Measurements from ENCODE around the gene AK4.

The AK4 gene

DNA sequence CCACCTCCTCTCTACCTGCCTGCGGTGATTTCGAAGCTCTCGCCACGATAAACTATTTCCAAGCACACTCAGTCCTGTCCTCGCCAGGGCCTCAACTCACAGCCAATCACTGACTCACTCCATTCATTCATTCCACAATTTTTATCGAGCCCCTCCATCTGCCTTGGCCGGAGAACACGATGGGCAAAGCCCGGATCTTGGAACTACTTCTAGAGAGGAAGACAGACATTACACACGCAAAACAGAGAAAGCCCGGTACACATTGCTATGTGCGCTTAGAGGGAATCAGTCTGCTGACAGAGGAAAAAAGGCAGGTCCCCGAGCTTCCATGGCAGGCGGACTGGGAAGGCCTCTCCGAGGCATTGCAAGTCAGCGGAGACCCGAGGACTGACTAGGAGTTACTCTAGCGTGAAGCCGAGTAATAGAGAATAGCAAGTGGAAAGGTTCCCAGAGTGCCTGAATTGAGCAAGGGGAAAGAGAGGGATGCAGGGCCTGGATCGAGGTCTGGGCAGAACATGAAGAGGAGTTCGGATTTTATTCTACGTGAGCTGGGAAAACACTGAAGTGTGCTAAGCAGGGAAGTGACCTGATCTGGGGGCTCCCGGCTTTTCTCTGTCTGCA, 107.1 kb downstream of the AK4 start:
- peaks cover 0 to 28% (median 0%) of the 10 kb centered on the region in 3 experiments for H3K27me3 ChIP-seq (ENCODE audit: control insufficient read depth in 3 of 3, insufficient read depth in 3 of 3, low read depth in 1 of 3, low read length in 3 of 3)
- H4K8ac ChIP-seq (ENCODE audit: low read depth, low read length): no peak overlapping the region
- whole genome bisulfite sequencing, 2 donors (ENCODE audit: extremely low coverage in 2 of 2, insufficient read length in 2 of 2, insufficient replicate concordance in 1 of 2): no CpG with 5 or more reads among the region's 23 CpGs
- H3K9ac ChIP-seq (ENCODE audit: low read depth, low read length, poor library complexity): peak overlapping the region; percentile 96
- H2BK15ac ChIP-seq (ENCODE audit: low read length): peak overlapping the region; percentile 34
- H2BK12ac ChIP-seq (ENCODE audit: low read length): no peak overlapping the region
- peak overlapping the region; percentile 38 for H3K23ac ChIP-seq (ENCODE audit: low read depth, low read length, poor library complexity)
- peak overlapping the region; percentile 82 for H3K18ac ChIP-seq (ENCODE audit: low read length)
- peaks cover 2% of the 10 kb centered on the region for H3K79me1 ChIP-seq (ENCODE audit: low read depth, low read length)
- no peaks in the 10 kb centered on the region for H3K9me3 ChIP-seq (replicated peaks in 1 of 2; ENCODE audit: control insufficient read depth in 2 of 2, insufficient read depth in 1 of 2, low read depth in 1 of 2, low read length in 2 of 2)
- DNase-seq (ENCODE audit: low spot score): no peak
- peak overlapping the region; percentile 71 for H3K4me2 ChIP-seq (ENCODE audit: insufficient read depth, low read length, poor library complexity, severe bottlenecking)
- H2AK5ac ChIP-seq (ENCODE audit: low read depth, low read length): no peak overlapping the region
- no peaks in the 10 kb centered on the region for H3K36me3 ChIP-seq (replicated peaks in 1 of 2; ENCODE audit: control insufficient read depth in 2 of 2, insufficient read depth in 2 of 2, low read length in 2 of 2)
- H2BK5ac ChIP-seq (ENCODE audit: low read length): no peak overlapping the region
- H3K14ac ChIP-seq (ENCODE audit: low read length): no peak overlapping the region
- peaks cover 4 to 5% of the 10 kb centered on the region in 2 donors for H3K4me1 ChIP-seq (ENCODE audit: control insufficient read depth in 2 of 2, insufficient read depth in 1 of 2, low read depth in 1 of 2, low read length in 2 of 2)
- H2BK120ac ChIP-seq (ENCODE audit: low read depth, low read length): peak overlapping the region; percentile 41
- H4K91ac ChIP-seq (ENCODE audit: low read depth, low read length, poor library complexity): no peak overlapping the region
- H3K4me3 ChIP-seq (ENCODE audit: low read length in 2 of 2): peak overlapping the region; percentile 57 to 84
- no peak overlapping the region for H3K4ac ChIP-seq (ENCODE audit: low read length)
- H2AFZ ChIP-seq (ENCODE audit: low read length): peak overlapping the region; percentile 97
- H3K27ac ChIP-seq (replicated peaks; ENCODE audit: low read length): no peak overlapping the region

- Histone ChIP-seq H2BK15ac (ENCODE audit: low read length) (no peak overlapping the region), H2AFZ (ENCODE audit: low read length) (peak overlapping the region; percentile 97), H3K36me3 (replicated peaks in 1 of 2; ENCODE audit: control insufficient read depth in 2 of 2, insufficient read depth in 2 of 2, low read length in 2 of 2) (no peaks in the 10 kb centered on the region), H3K9me3 (replicated peaks in 1 of 2; ENCODE audit: control insufficient read depth in 2 of 2, insufficient read depth in 1 of 2, low read depth in 1 of 2, low read length in 2 of 2) (no peaks in the 10 kb centered on the region), H2BK5ac (ENCODE audit: low read length) (no peak overlapping the region), H2BK12ac (ENCODE audit: low read length) (no peak overlapping the region), H3K79me1 (ENCODE audit: low read depth, low read length) (peaks cover 2% of the 10 kb centered on the region), H3K4me1 (ENCODE audit: control insufficient read depth in 2 of 2, insufficient read depth in 1 of 2, low read depth in 1 of 2, low read length in 2 of 2) (peaks cover 5 to 6% of the 10 kb centered on the region in 2 donors), H3K4me3 (ENCODE audit: low read length in 2 of 2) (peak overlapping the region in 1 of 2 donors; percentile 84), H3K4me2 (ENCODE audit: insufficient read depth, low read length, poor library complexity, severe bottlenecking) (peak overlapping the region; percentile 71), H3K27ac (replicated peaks; ENCODE audit: low read length) (no peak overlapping the region), H3K4ac (ENCODE audit: low read length) (no peak overlapping the region), H4K8ac (ENCODE audit: low read depth, low read length) (no peak overlapping the region), H3K14ac (ENCODE audit: low read length) (no peak overlapping the region), H3K27me3 (ENCODE audit: control insufficient read depth in 3 of 3, insufficient read depth in 3 of 3, low read depth in 1 of 3, low read length in 3 of 3) (peaks cover 0 to 30% (median 0%) of the 10 kb centered on the region in 3 experiments), H3K23ac (ENCODE audit: low read depth, low read length, poor library complexity) (no peak overlapping the region), H3K9ac (ENCODE audit: low read depth, low read length, poor library complexity) (no peak overlapping the region), H4K91ac (ENCODE audit: low read depth, low read length, poor library complexity) (no peak overlapping the region), H2BK120ac (ENCODE audit: low read depth, low read length) (no peak overlapping the region), H3K18ac (ENCODE audit: low read length) (no peak overlapping the region), H2AK5ac (ENCODE audit: low read depth, low read length) (no peak overlapping the region)
- DNase-seq (ENCODE audit: low spot score): no peak
- no CpG with 5 or more reads among the region's 9 CpGs for WGBS, 2 donors (ENCODE audit: extremely low coverage in 2 of 2, insufficient read length in 2 of 2, insufficient replicate concordance in 1 of 2)
Observed at GRCh38 chr1:65255656-65256050, 107.7 kb downstream of the AK4 start.

DNA sequence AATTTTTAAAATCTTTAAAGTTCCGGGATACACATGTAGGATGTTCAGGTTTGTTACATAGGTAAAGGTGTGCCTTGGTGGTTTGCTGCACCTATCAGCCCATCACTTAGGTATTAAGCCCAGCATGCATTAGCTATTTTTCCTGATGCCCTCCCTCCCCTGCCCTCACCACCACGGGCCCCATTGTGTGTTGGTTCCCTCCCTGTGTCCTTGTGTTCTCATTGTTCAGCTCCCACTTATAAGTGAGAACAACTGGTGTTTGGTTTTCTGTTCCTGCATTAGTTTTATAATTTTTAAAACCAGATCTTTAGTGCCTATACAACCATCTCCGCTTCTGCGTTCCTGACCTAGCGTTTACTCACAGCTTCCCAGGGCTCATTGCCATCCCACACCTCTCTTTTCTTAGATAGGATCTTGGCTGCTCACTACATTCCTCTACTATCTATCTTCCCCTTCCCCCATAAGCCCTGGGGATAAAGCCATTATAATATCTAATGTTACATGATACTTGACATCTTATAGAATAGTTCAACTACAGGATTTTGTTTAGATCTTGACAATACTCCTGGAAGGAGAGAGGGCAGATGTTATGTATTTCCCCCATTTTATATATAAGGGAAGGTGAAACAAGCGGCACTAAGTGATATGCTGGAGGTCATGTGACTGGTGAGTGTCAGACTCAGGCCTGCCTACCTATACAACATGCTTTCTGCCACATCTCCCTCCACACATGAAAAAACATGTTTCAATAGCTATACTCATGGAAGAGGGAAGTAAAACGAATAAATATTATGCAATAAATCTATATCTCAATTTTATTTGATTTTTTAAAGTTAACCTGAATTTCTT, 109.1 kb downstream of the AK4 start:
- no peak overlapping the region for H3K14ac ChIP-seq (ENCODE audit: low read length)
- no peak overlapping the region for H2AK5ac ChIP-seq (ENCODE audit: low read depth, low read length)
- WGBS, 2 donors (ENCODE audit: extremely low coverage in 2 of 2, insufficient read length in 2 of 2, insufficient replicate concordance in 1 of 2): no CpG with 5 or more reads among the region's 7 CpGs
- no peak overlapping the region for H2AFZ ChIP-seq (ENCODE audit: low read length)
- no peak overlapping the region for H3K23ac ChIP-seq (ENCODE audit: low read depth, low read length, poor library complexity)
- H3K9me3 ChIP-seq (replicated peaks in 1 of 2; ENCODE audit: control insufficient read depth in 2 of 2, insufficient read depth in 1 of 2, low read depth in 1 of 2, low read length in 2 of 2): no peaks in the 10 kb centered on the region
- peaks cover 5 to 8% of the 10 kb centered on the region in 2 donors for H3K4me1 ChIP-seq (ENCODE audit: control insufficient read depth in 2 of 2, insufficient read depth in 1 of 2, low read depth in 1 of 2, low read length in 2 of 2)
- H3K4me3 ChIP-seq (ENCODE audit: low read length in 2 of 2): no peak overlapping the region
- H3K36me3 ChIP-seq (replicated peaks in 1 of 2; ENCODE audit: control insufficient read depth in 2 of 2, insufficient read depth in 2 of 2, low read length in 2 of 2): no peaks in the 10 kb centered on the region
- no peak overlapping the region for H3K4me2 ChIP-seq (ENCODE audit: insufficient read depth, low read length, poor library complexity, severe bottlenecking)
- peaks cover 4% of the 10 kb centered on the region for H3K79me1 ChIP-seq (ENCODE audit: low read depth, low read length)
- no peak overlapping the region for H2BK12ac ChIP-seq (ENCODE audit: low read length)
- peaks cover 0 to 35% (median 0%) of the 10 kb centered on the region in 3 experiments for H3K27me3 ChIP-seq (ENCODE audit: control insufficient read depth in 3 of 3, insufficient read depth in 3 of 3, low read depth in 1 of 3, low read length in 3 of 3)
- H3K4ac ChIP-seq (ENCODE audit: low read length): no peak overlapping the region
- no peak overlapping the region for H3K18ac ChIP-seq (ENCODE audit: low read length)
- H2BK15ac ChIP-seq (ENCODE audit: low read length): no peak overlapping the region
- H4K8ac ChIP-seq (ENCODE audit: low read depth, low read length): no peak overlapping the region
- H2BK5ac ChIP-seq (ENCODE audit: low read length): no peak overlapping the region
- no peak overlapping the region for H4K91ac ChIP-seq (ENCODE audit: low read depth, low read length, poor library complexity)
- H3K27ac ChIP-seq (replicated peaks; ENCODE audit: low read length): no peak overlapping the region
- DNase-seq (ENCODE audit: low spot score): no peak
- H2BK120ac ChIP-seq (ENCODE audit: low read depth, low read length): no peak overlapping the region
- H3K9ac ChIP-seq (ENCODE audit: low read depth, low read length, poor library complexity): no peak overlapping the region

GRCh38 chr1:65258106-65258505, 110.1 kb downstream of the AK4 start:
- Histone ChIP-seq H3K36me3 (replicated peaks in 1 of 2; ENCODE audit: control insufficient read depth in 2 of 2, insufficient read depth in 2 of 2, low read length in 2 of 2) (no peaks in the 10 kb centered on the region), H3K14ac (ENCODE audit: low read length) (no peak overlapping the region), H3K23ac (ENCODE audit: low read depth, low read length, poor library complexity) (no peak overlapping the region)

More at GRCh38 chr1:65258106-65258505, 110.1 kb downstream of the AK4 start:
- H3K27me3 ChIP-seq (ENCODE audit: control insufficient read depth in 3 of 3, insufficient read depth in 3 of 3, low read depth in 1 of 3, low read length in 3 of 3): peaks cover 0 to 39% (median 0%) of the 10 kb centered on the region in 3 experiments
- H2AFZ ChIP-seq (ENCODE audit: low read length): no peak overlapping the region
- DNase-seq (ENCODE audit: low spot score): no peak
- H4K8ac ChIP-seq (ENCODE audit: low read depth, low read length): no peak overlapping the region
- no peak overlapping the region for H3K4me3 ChIP-seq (ENCODE audit: low read length in 2 of 2)
- no peak overlapping the region for H2BK5ac ChIP-seq (ENCODE audit: low read length)
- no peak overlapping the region for H3K4ac ChIP-seq (ENCODE audit: low read length)
- H3K18ac ChIP-seq (ENCODE audit: low read length): no peak overlapping the region
- no peak overlapping the region for H4K91ac ChIP-seq (ENCODE audit: low read depth, low read length, poor library complexity)
- no peak overlapping the region for H3K4me2 ChIP-seq (ENCODE audit: insufficient read depth, low read length, poor library complexity, severe bottlenecking)
- H3K4me1 ChIP-seq (ENCODE audit: control insufficient read depth in 2 of 2, insufficient read depth in 1 of 2, low read depth in 1 of 2, low read length in 2 of 2): peaks cover 5 to 8% of the 10 kb centered on the region in 2 donors
- H2BK15ac ChIP-seq (ENCODE audit: low read length): no peak overlapping the region
- no peak overlapping the region for H3K27ac ChIP-seq (replicated peaks; ENCODE audit: low read length)
- H3K9ac ChIP-seq (ENCODE audit: low read depth, low read length, poor library complexity): no peak overlapping the region
- no peaks in the 10 kb centered on the region for H3K9me3 ChIP-seq (replicated peaks in 1 of 2; ENCODE audit: control insufficient read depth in 2 of 2, insufficient read depth in 1 of 2, low read depth in 1 of 2, low read length in 2 of 2)
- H3K79me1 ChIP-seq (ENCODE audit: low read depth, low read length): peaks cover 4% of the 10 kb centered on the region
- H2BK12ac ChIP-seq (ENCODE audit: low read length): no peak overlapping the region
- no peak overlapping the region for H2BK120ac ChIP-seq (ENCODE audit: low read depth, low read length)
- no peak overlapping the region for H2AK5ac ChIP-seq (ENCODE audit: low read depth, low read length)
